IgD-negative memory B cell (primary cell): ENCODE measurements around the gene TRMT2A. TPM values are rescaled to one million over a fixed set of nuclear protein-coding genes. Genes with fewer than 3 reads are reported as not detected.
"Not testable (repeated sequence)": the region's sequence is repeated elsewhere in the genome, so short reads cannot be mapped to it uniquely, and the experiment has no call there.

Experiments
- H3K27ac Mint-ChIP-seq, 3 donors: one replicate each; pipeline ENCODE4 v1.8.0; 2020 to 2022; ENCODE audit warnings: mild to moderate bottlenecking in 3 of 3, mixed read lengths in 3 of 3, moderate library complexity in 1 of 3
- H3K27me3 Mint-ChIP-seq: one replicate; pipeline ENCODE4 v1.8.0; 2021; ENCODE audit warnings: mixed read lengths
- H3K36me3 Mint-ChIP-seq: one replicate; pipeline ENCODE4 v1.8.0; 2020; ENCODE audit warnings: mild to moderate bottlenecking, mixed read lengths
- H3K4me1 Mint-ChIP-seq, 3 donors: one replicate each; pipeline ENCODE4 v1.8.0; 2020 to 2022; ENCODE audit warnings: mixed read lengths in 3 of 3, mild to moderate bottlenecking in 1 of 3
- H3K4me3 Mint-ChIP-seq, 4 donors: one replicate each; pipeline ENCODE4 v1.8.0; 2020 to 2022; ENCODE audit warnings: mild to moderate bottlenecking in 4 of 4, mixed read lengths in 4 of 4, moderate library complexity in 3 of 4
- H3K9me3 Mint-ChIP-seq, 3 donors: one replicate each; pipeline ENCODE4 v1.8.0; 2020 to 2021; ENCODE audit warnings: mixed read lengths in 3 of 3, mild to moderate bottlenecking in 1 of 3
- polyA plus RNA-seq: library from polyadenylated mRNA; unstranded; fragments of 300-500 nt; fragmentation: Illumina TruSeq; gene quantifications from one replicate; pipeline ENCODE4 v1.2.3, GENCODE V29; 2021

TRMT2A gene, protein sequence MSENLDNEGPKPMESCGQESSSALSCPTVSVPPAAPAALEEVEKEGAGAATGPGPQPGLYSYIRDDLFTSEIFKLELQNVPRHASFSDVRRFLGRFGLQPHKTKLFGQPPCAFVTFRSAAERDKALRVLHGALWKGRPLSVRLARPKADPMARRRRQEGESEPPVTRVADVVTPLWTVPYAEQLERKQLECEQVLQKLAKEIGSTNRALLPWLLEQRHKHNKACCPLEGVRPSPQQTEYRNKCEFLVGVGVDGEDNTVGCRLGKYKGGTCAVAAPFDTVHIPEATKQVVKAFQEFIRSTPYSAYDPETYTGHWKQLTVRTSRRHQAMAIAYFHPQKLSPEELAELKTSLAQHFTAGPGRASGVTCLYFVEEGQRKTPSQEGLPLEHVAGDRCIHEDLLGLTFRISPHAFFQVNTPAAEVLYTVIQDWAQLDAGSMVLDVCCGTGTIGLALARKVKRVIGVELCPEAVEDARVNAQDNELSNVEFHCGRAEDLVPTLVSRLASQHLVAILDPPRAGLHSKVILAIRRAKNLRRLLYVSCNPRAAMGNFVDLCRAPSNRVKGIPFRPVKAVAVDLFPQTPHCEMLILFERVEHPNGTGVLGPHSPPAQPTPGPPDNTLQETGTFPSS
- polyA plus RNA-seq = 33.7 TPM

- H3K9me3 Mint-ChIP-seq = no peaks in the 10 kb centered on the region
- peaks cover 0 to 15% (median 14%) of the 10 kb centered on the region in 3 donors for H3K4me1 Mint-ChIP-seq
- H3K27me3 Mint-ChIP-seq = no peaks in the 10 kb centered on the region
Observed at GRCh38 chr22:20116951-20117632, at the start of gene TRMT2A. Gene TRMT2A, minus strand, starts transcription at chr22:20117226. Its CDS starts 320 bp downstream, at chr22:20116906.

GRCh38 chr22:20166703-20167102, 49.7 kb upstream of the TRMT2A start:
- no peaks in the 10 kb centered on the region for H3K9me3 Mint-ChIP-seq
- H3K4me3 Mint-ChIP-seq = no peak overlapping the region
- H3K36me3 Mint-ChIP-seq = no peaks in the 10 kb centered on the region
- H3K27ac Mint-ChIP-seq = no peak overlapping the region
- H3K27me3 Mint-ChIP-seq = peaks cover 2% of the 10 kb centered on the region
- H3K4me1 Mint-ChIP-seq = no peaks in the 10 kb centered on the region

More at GRCh38 chr22:20116951-20117632, at the start of gene TRMT2A:
- peak within 1 kb of the TSS; percentile 79 to 97 (median 91) for H3K27ac Mint-ChIP-seq
- no peaks in the 10 kb centered on the region for H3K36me3 Mint-ChIP-seq
- peak within 1 kb of the TSS; percentile 90 to 96 (median 92) for H3K4me3 Mint-ChIP-seq

DNA sequence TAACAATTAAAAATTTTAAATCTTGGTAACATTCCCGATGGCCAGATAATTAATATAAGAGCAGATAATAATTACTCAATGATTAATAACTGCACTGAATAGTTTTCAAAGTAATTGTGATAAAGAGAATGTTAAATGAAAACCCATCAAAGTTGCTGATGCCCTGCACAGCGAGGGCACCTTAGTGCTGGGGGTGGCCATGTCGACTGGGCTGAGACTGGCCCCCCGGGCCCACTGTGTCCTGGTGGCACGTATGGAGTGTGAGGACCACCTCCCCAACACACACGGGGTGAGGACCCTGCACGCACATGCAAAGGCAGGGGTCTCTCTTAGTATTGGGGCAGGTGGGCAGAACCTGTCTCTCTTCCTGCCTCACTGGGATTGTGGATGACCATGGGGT, 48.9 kb upstream of the TRMT2A start:
- Mint-ChIP-seq H3K36me3 (no peaks in the 10 kb centered on the region), H3K27me3 (peaks cover 2% of the 10 kb centered on the region), H3K4me1 (no peaks in the 10 kb centered on the region), H3K4me3 (no peak overlapping the region), H3K27ac (no peak overlapping the region), H3K9me3 (no peaks in the 10 kb centered on the region)

DNA sequence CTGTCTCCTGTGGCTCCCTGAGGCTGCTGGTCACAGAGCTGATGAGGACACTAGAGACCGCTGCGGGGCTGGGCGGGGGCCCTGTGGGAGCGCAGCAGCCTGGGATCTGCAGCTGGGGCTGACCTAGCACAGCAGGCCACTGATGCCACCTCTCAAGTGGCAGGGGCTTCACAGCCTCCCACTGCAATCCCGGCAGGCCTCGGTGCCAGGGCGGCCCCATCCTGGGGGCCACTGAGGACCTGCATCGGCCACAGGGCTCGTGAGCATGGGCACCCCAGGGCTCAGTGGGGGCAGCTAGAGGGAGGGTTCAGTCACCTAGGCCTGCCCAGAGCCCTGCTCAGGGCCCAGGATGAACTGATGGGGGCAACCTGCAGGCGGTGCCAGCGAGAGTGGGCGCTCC, 48.4 kb upstream of the TRMT2A start:
- peaks cover 1% of the 10 kb centered on the region for H3K27me3 Mint-ChIP-seq
- H3K27ac Mint-ChIP-seq = no peak overlapping the region
- H3K4me1 Mint-ChIP-seq = no peaks in the 10 kb centered on the region

DNA sequence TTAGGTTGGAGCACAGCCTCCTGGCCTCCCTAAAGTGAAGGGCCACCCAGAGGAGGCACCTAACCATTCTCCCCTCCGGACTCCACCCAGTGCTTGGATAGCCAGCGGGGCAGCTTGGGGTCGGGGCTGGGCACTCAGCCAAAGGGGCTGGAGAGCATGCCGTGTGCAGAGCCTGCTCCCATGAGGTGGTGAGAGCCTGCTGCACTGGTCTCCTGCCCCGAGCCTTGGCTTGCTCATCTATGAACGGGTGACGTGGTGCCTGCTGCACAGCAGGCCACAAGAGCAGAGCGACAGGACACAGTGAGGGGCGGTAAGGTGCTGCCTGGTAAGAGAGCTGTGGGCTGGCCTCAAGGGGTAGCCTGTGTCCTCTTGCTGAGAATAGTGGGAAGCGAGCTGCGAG, 47.8 kb upstream of the TRMT2A start:
- no peak overlapping the region for H3K27ac Mint-ChIP-seq
- H3K9me3 Mint-ChIP-seq = no peaks in the 10 kb centered on the region
- no peaks in the 10 kb centered on the region for H3K36me3 Mint-ChIP-seq
- H3K4me3 Mint-ChIP-seq = no peak overlapping the region
- H3K27me3 Mint-ChIP-seq = peaks cover under 1% of the 10 kb centered on the region
- H3K4me1 Mint-ChIP-seq = no peaks in the 10 kb centered on the region

More for the DNA sequence above, 48.4 kb upstream of the TRMT2A start:
- Mint-ChIP-seq H3K4me3 (no peak overlapping the region), H3K36me3 (no peaks in the 10 kb centered on the region), H3K9me3 (no peaks in the 10 kb centered on the region)

GRCh38 chr22:20160041-20160440, 43.0 kb upstream of the TRMT2A start:
- Mint-ChIP-seq H3K27ac (no peak overlapping the region), H3K27me3 (peaks cover 8% of the 10 kb centered on the region), H3K36me3 (no peaks in the 10 kb centered on the region), H3K4me3 (no peak overlapping the region), H3K4me1 (peaks cover 0 to 3% (median 0%) of the 10 kb centered on the region in 3 donors), H3K9me3 (no peaks in the 10 kb centered on the region)

DNA sequence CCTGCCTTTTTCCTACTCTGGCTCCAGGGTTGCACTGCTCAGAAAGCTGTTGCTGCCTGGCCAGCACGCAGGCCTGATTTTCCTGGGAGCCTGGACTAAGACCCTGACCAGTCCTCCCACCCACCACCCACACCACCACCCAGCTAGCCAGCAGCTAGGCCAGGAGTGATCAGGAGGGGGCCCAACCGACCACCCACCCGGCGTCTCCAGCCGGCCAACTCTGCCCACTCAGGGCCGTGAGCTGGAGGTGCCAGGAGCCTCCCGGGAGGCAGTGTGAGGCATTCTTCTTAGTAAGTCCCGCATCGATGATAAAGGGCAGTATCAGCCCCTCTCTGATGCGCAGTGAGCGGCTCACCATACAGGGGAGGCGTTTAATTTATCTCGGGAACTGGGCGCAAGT, 42.5 kb upstream of the TRMT2A start:
- not testable (repeated sequence) for H3K36me3 Mint-ChIP-seq, H3K27me3 Mint-ChIP-seq, H3K4me1 Mint-ChIP-seq, H3K9me3 Mint-ChIP-seq, H3K4me3 Mint-ChIP-seq, H3K27ac Mint-ChIP-seq

DNA sequence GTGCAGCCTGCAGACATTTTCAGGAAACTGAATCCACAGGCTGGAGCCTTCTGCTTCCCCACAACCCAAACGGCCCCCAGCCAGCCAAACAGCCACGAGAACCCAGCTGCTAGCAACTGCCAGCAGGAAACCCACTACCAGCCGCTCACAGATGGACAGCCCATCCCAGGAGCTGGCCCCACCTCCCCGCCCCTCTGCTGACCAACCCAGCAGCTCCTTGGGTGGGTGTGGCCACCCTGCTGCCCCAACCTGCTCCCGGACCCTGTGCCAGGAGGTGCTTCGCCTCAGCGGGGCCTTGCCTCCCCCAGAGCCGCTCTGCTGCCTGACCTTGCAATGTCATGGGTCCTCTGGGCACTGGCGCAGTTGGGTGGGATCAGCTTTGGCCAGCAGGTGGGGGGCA, 42.0 kb upstream of the TRMT2A start:
- H3K4me3 Mint-ChIP-seq = no peak overlapping the region
- peaks cover 0 to 3% (median 0%) of the 10 kb centered on the region in 3 donors for H3K4me1 Mint-ChIP-seq
- peaks cover 8% of the 10 kb centered on the region for H3K27me3 Mint-ChIP-seq
- H3K36me3 Mint-ChIP-seq = no peaks in the 10 kb centered on the region
- no peaks in the 10 kb centered on the region for H3K9me3 Mint-ChIP-seq
- no peak overlapping the region for H3K27ac Mint-ChIP-seq

DNA sequence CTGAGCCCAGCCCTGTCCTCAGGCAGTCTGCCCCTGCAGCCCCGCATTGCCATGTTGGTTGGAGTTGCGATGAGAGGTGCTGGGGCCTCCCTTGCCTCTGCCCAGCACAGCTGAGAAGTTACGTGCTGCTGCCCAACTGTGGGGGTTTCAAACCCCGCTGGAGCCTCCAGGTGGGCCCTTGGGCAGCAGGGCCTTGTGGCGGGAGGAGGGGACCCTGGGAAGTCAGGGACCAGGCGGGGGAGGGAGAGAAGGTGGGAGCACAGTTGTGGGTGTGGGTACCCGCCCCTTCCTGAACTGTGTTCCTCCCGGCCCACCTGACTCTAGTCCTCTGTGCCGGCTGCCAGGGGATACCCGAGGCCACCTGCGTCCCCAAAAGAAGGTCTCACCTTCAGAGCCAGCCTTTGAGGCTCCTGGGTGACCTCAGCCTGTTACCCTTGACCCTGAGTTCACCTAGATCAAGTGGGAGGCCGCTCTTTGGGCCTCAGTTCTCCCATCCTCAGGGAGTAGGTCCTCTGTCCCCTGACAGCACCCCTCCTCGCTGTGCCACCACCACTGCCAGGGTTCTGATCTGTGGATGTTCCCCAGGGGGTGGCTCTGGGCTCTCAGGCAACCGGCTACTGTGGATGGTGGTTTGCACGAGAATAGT, 41.5 kb upstream of the TRMT2A start:
- Mint-ChIP-seq H3K27ac (no peak overlapping the region), H3K9me3 (no peaks in the 10 kb centered on the region), H3K36me3 (no peaks in the 10 kb centered on the region), H3K27me3 (peaks cover 8% of the 10 kb centered on the region), H3K4me1 (peaks cover 0 to 3% (median 0%) of the 10 kb centered on the region in 3 donors), H3K4me3 (no peak overlapping the region)

GRCh38 chr22:20157430-20158183, 40.6 kb upstream of the TRMT2A start:
- Mint-ChIP-seq H3K27me3 (peaks cover 8% of the 10 kb centered on the region), H3K9me3 (no peaks in the 10 kb centered on the region), H3K36me3 (no peaks in the 10 kb centered on the region), H3K27ac (no peak overlapping the region), H3K4me3 (no peak overlapping the region), H3K4me1 (peaks cover 0 to 3% (median 0%) of the 10 kb centered on the region in 3 donors)

DNA sequence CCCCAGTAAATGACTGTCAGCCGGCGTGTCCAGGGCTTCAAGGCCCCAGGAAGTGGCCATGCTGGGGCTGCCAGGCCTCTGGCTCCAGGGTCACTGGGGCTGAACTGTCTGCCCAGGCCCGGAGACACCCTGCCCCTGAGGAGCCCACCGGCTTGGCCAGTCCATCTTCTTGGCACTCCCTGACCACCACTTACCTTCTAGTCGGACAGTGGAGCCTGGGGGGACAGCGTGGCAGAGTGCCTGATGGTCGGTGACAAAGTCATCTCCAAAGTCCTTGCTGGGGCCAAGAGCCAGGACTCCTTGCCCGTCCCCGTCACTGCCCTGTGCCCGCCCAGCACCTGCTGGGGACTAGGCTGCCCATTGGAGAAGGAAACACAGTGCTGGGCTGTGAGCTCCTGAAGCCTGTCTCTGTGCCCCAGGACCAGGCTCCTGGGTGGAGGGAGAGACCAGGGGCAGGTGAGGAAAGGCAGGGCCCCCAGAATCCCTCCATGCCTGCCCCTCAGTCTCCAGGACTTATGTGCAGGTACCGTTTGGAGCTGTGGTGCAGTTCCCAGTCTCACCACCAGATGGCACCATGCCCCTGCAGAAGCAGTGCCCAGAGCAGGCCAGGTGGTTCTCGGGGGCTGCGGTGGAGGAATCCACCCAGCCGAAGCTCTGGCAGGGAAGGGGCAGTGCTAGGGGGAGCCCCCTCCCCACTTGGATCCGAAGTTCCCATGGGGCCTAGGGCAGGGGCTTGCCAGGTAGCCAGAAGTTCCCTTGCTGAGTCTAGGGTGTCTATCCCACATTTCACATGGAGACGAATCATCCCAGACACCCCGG, 39.8 kb upstream of the TRMT2A start:
- H3K36me3 Mint-ChIP-seq = no peaks in the 10 kb centered on the region
- H3K4me3 Mint-ChIP-seq = no peak overlapping the region
- H3K4me1 Mint-ChIP-seq = peaks cover 0 to 3% (median 0%) of the 10 kb centered on the region in 3 donors
- no peak overlapping the region for H3K27ac Mint-ChIP-seq
- peaks cover 8% of the 10 kb centered on the region for H3K27me3 Mint-ChIP-seq
- no peaks in the 10 kb centered on the region for H3K9me3 Mint-ChIP-seq

- Mint-ChIP-seq H3K27ac (no peak overlapping the region), H3K4me1 (peaks cover 0 to 3% (median 0%) of the 10 kb centered on the region in 3 donors), H3K36me3 (no peaks in the 10 kb centered on the region), H3K4me3 (no peak overlapping the region), H3K9me3 (no peaks in the 10 kb centered on the region), H3K27me3 (peaks cover 8% of the 10 kb centered on the region)
Observed at GRCh38 chr22:20156042-20156389, 39.0 kb upstream of the TRMT2A start.

- H3K27ac Mint-ChIP-seq = no peak overlapping the region
- peaks cover 8% of the 10 kb centered on the region for H3K27me3 Mint-ChIP-seq
- no peak overlapping the region for H3K4me3 Mint-ChIP-seq
- no peaks in the 10 kb centered on the region for H3K36me3 Mint-ChIP-seq
- H3K4me1 Mint-ChIP-seq = peaks cover 0 to 3% (median 0%) of the 10 kb centered on the region in 3 donors
- no peaks in the 10 kb centered on the region for H3K9me3 Mint-ChIP-seq
Observed at GRCh38 chr22:20155330-20156041, 38.5 kb upstream of the TRMT2A start.
